Peyer's patch (tissue), 4 donors: Measurements from ENCODE around the gene LDHB. TPM values are rescaled to one million over a fixed set of nuclear protein-coding genes. Genes with fewer than 3 reads are reported as not detected.

ENCODE experiments used
- DNase-seq, 3 donors: peaks; one replicate each; pipeline ENCODE4 v3.0.0-alpha.2; 2017 to 2019
- H3K27ac ChIP-seq, 4 donors: fragments of 200-600 bp; sonication (generic); one replicate each; pipeline ENCODE4 v1.5.1; 2016 to 2019
- H3K27me3 ChIP-seq, 2 donors: fragments of 200-600 bp; sonication (generic); one replicate each; pipeline ENCODE4 v1.5.1; 2019
- H3K36me3 ChIP-seq, 3 donors: fragments of 200-600 bp; sonication (generic); one replicate each; pipeline ENCODE4 v1.5.1; 2016 to 2019
- H3K4me1 ChIP-seq, 4 donors: fragments of 200-600 bp; sonication (generic); one replicate each; pipeline ENCODE4 v1.5.1; 2016 to 2019
- H3K4me3 ChIP-seq, 4 donors: fragments of 200-600 bp; sonication (generic); 1 replicate in 3 of 4; 2 replicates in 1 of 4; pipeline ENCODE4 v1.5.1; 2016 to 2019; ENCODE audit warnings: mild to moderate bottlenecking in 1 of 4
- H3K9me3 ChIP-seq, 4 donors: fragments of 200-600 bp; sonication (generic); one replicate each; pipeline ENCODE4 v1.5.1; 2016 to 2019; ENCODE audit warnings: mild to moderate bottlenecking in 1 of 4
- CTCF ChIP-seq, 6 experiments: fragments of 450-650 bp in 4 of 6; fragments of 200-600 bp in 2 of 6; sonication (generic) in 1 of 6; IDR thresholded peaks; one replicate each; pipeline ENCODE4 v1.5.1; 2017 to 2019; ENCODE audit warnings: antibody characterized with exemption in 6 of 6, mild to moderate bottlenecking in 3 of 6, moderate library complexity in 1 of 6
- POLR2A ChIP-seq, 2 donors: fragments of 450-650 bp; IDR thresholded peaks; one replicate each; pipeline ENCODE4 v1.5.1; 2017; ENCODE audit warnings: antibody characterized with exemption in 2 of 2, mild to moderate bottlenecking in 2 of 2, moderate library complexity in 2 of 2
- total RNA-seq, 4 donors: library from RNA; depleted of rRNA; stranded (reverse); fragments of >200 nt; gene quantifications; one replicate each; pipeline ENCODE4 v1.1.0, GENCODE V29; 2016

The LDHB gene
- total RNA-seq, 4 donors from 2014 or later, result 15.6 to 178 (median 25.1) TPM

GRCh38 chr12:21585485-21585884, 72.2 kb downstream of the LDHB start:
- Histone ChIP-seq H3K27me3 (no peaks in the 10 kb centered on the region), H3K9me3 (no peaks in the 10 kb centered on the region), H3K36me3 (no peaks in the 10 kb centered on the region), H3K4me3 (no peak overlapping the region), H3K4me1 (no peaks in the 10 kb centered on the region), H3K27ac (no peak overlapping the region)
- no peak for DNase-seq
- TF ChIP-seq POLR2A (IDR thresholded peaks at IDR 0.05) (no peak), CTCF (IDR thresholded peaks at IDR 0.05) (no peak)

Other genes with a start within 250 kb of the LDHB start
- gene PYROXD1, start 220.2 kb downstream of the LDHB start, total RNA-seq, result 10 to 100 TPM; 27.8 to 69.9 (median 43.3) TPM
- gene RECQL, start 156.2 kb downstream of the LDHB start, total RNA-seq, result 10 to 100 TPM in 2 of 4 donors, 1 to 10 TPM in 2; 6.5 to 33.0 (median 11.0) TPM
- 10 to 100 TPM in 2 of 4 donors, 1 to 10 TPM in 2; 6.8 to 31.4 (median 14.0) TPM for gene GOLT1B, start 156.1 kb downstream of the LDHB start, total RNA-seq
- gene SPX, start 131.5 kb downstream of the LDHB start, total RNA-seq, result not detected
- not detected for gene GYS2, start 53.0 kb downstream of the LDHB start, total RNA-seq
- 1 to 10 TPM; 1.1 to 6.6 (median 3.1) TPM for gene KCNJ8, start 116.9 kb upstream of the LDHB start, total RNA-seq